ENCODE results near the gene CCT3. TPM values are rescaled to one million over a fixed set of nuclear protein-coding genes. Genes with fewer than 3 reads are reported as not detected.

CCT3 gene
- total and polyA plus RNA-seq, 2 experiments from 2014 or later: 405 to 618 TPM

DNA sequence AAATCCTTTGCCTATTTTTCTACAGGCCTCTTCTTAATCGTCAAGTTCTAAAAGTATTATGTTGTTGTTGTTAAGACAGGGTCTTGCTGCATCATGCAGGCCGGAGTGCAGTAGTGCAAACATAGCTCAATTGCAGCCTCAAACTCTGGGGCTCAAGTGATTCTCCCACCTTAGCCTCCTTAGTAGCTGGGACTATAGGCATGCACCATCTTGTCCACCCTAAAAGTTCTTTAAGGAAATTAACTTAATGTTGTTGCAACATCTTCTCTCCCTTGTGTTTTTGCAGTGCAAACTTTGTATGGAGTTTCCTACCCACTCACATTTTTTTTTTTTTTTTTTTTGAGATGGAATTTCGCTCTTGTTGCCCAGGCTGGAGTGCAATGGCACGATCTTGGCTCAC is 34.9 kb downstream of the CCT3 start:
- Histone ChIP-seq H3K4me1 (ENCODE audit: insufficient read depth) (no peaks in the 10 kb centered on the region), H4K20me1 (replicated peaks; ENCODE audit: insufficient read depth) (peaks cover 13% of the 10 kb centered on the region), H3K27ac (ENCODE audit: low read depth) (0 out of 2 replicates have a peak overlapping the region, but pooled peaks have one; percentile 34), H3K79me2 (replicated peaks; ENCODE audit: insufficient read depth) (no peaks in the 10 kb centered on the region), H3K4me3 (no peak overlapping the region), H3K27me3 (ENCODE audit: insufficient read depth) (no peaks in the 10 kb centered on the region), H3F3A (replicated peaks; ENCODE audit: low read depth) (peaks cover 27% of the 10 kb centered on the region; the same call in 1 of the 2 replicates), H2AFZ (no peak overlapping the region), H3K4me2 (no peak overlapping the region), H3K9me2 (ENCODE audit: insufficient read depth) (no peaks in the 10 kb centered on the region), H3K36me3 (ENCODE audit: insufficient read depth) (peaks cover 15% of the 10 kb centered on the region)
- ATAC-seq: no peak
- DNase-seq (ENCODE audit: low spot score): no peak
- TF ChIP-seq, protein P1, sequence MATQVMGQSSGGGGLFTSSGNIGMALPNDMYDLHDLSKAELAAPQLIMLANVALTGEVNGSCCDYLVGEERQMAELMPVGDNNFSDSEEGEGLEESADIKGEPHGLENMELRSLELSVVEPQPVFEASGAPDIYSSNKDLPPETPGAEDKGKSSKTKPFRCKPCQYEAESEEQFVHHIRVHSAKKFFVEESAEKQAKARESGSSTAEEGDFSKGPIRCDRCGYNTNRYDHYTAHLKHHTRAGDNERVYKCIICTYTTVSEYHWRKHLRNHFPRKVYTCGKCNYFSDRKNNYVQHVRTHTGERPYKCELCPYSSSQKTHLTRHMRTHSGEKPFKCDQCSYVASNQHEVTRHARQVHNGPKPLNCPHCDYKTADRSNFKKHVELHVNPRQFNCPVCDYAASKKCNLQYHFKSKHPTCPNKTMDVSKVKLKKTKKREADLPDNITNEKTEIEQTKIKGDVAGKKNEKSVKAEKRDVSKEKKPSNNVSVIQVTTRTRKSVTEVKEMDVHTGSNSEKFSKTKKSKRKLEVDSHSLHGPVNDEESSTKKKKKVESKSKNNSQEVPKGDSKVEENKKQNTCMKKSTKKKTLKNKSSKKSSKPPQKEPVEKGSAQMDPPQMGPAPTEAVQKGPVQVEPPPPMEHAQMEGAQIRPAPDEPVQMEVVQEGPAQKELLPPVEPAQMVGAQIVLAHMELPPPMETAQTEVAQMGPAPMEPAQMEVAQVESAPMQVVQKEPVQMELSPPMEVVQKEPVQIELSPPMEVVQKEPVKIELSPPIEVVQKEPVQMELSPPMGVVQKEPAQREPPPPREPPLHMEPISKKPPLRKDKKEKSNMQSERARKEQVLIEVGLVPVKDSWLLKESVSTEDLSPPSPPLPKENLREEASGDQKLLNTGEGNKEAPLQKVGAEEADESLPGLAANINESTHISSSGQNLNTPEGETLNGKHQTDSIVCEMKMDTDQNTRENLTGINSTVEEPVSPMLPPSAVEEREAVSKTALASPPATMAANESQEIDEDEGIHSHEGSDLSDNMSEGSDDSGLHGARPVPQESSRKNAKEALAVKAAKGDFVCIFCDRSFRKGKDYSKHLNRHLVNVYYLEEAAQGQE (IDR thresholded peaks at IDR 0.05; ENCODE audit: unreplicated experiment): no peak
- TF ChIP-seq EZH2 (IDR thresholded peaks at IDR 0.05; ENCODE audit: low read depth, unreplicated experiment) (no peak), JUNB (IDR thresholded peaks at IDR 0.05; ENCODE audit: unreplicated experiment) (no peak), POLR2AphosphoS5 (IDR thresholded peaks at IDR 0.05; ENCODE audit: low read depth) (no peak), ZNF114 (CRISPR knock-in tag; IDR thresholded peaks at IDR 0.05) (no peak), CREB1 (CRISPR knock-in tag; IDR thresholded peaks at IDR 0.05; ENCODE audit: low read depth) (no peak), EZH2phosphoT487 (IDR thresholded peaks at IDR 0.05; ENCODE audit: unreplicated experiment) (no peak), NANOG (IDR thresholded peaks at IDR 0.05; ENCODE audit: borderline replicate concordance) (no peak), ZNF331 (CRISPR knock-in tag; IDR thresholded peaks at IDR 0.05; ENCODE audit: low read depth) (no peak), STAT1 (IDR thresholded peaks at IDR 0.05; ENCODE audit: unreplicated experiment) (no peak)
- TF ChIP-seq, protein P2, sequence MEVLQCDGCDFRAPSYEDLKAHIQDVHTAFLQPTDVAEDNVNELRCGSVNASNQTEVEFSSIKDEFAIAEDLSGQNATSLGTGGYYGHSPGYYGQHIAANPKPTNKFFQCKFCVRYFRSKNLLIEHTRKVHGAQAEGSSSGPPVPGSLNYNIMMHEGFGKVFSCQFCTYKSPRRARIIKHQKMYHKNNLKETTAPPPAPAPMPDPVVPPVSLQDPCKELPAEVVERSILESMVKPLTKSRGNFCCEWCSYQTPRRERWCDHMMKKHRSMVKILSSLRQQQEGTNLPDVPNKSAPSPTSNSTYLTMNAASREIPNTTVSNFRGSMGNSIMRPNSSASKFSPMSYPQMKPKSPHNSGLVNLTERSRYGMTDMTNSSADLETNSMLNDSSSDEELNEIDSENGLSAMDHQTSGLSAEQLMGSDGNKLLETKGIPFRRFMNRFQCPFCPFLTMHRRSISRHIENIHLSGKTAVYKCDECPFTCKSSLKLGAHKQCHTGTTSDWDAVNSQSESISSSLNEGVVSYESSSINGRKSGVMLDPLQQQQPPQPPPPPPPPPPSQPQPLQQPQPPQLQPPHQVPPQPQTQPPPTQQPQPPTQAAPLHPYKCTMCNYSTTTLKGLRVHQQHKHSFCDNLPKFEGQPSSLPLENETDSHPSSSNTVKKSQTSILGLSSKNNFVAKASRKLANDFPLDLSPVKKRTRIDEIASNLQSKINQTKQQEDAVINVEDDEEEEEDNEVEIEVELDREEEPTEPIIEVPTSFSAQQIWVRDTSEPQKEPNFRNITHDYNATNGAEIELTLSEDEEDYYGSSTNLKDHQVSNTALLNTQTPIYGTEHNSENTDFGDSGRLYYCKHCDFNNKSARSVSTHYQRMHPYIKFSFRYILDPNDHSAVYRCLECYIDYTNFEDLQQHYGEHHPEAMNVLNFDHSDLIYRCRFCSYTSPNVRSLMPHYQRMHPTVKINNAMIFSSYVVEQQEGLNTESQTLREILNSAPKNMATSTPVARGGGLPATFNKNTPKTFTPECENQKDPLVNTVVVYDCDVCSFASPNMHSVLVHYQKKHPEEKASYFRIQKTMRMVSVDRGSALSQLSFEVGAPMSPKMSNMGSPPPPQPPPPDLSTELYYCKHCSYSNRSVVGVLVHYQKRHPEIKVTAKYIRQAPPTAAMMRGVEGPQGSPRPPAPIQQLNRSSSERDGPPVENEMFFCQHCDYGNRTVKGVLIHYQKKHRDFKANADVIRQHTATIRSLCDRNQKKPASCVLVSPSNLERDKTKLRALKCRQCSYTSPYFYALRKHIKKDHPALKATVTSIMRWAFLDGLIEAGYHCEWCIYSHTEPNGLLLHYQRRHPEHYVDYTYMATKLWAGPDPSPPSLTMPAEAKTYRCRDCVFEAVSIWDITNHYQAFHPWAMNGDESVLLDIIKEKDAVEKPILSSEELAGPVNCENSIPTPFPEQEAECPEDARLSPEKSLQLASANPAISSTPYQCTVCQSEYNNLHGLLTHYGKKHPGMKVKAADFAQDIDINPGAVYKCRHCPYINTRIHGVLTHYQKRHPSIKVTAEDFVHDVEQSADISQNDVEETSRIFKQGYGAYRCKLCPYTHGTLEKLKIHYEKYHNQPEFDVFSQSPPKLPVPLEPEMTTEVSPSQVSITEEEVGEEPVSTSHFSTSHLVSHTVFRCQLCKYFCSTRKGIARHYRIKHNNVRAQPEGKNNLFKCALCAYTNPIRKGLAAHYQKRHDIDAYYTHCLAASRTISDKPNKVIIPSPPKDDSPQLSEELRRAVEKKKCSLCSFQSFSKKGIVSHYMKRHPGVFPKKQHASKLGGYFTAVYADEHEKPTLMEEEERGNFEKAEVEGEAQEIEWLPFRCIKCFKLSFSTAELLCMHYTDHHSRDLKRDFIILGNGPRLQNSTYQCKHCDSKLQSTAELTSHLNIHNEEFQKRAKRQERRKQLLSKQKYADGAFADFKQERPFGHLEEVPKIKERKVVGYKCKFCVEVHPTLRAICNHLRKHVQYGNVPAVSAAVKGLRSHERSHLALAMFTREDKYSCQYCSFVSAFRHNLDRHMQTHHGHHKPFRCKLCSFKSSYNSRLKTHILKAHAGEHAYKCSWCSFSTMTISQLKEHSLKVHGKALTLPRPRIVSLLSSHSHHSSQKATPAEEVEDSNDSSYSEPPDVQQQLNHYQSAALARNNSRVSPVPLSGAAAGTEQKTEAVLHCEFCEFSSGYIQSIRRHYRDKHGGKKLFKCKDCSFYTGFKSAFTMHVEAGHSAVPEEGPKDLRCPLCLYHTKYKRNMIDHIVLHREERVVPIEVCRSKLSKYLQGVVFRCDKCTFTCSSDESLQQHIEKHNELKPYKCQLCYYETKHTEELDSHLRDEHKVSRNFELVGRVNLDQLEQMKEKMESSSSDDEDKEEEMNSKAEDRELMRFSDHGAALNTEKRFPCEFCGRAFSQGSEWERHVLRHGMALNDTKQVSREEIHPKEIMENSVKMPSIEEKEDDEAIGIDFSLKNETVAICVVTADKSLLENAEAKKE (CRISPR knock-in tag; IDR thresholded peaks at IDR 0.05): no peak
- TF ChIP-seq, protein P3, sequence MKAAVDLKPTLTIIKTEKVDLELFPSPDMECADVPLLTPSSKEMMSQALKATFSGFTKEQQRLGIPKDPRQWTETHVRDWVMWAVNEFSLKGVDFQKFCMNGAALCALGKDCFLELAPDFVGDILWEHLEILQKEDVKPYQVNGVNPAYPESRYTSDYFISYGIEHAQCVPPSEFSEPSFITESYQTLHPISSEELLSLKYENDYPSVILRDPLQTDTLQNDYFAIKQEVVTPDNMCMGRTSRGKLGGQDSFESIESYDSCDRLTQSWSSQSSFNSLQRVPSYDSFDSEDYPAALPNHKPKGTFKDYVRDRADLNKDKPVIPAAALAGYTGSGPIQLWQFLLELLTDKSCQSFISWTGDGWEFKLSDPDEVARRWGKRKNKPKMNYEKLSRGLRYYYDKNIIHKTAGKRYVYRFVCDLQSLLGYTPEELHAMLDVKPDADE (IDR thresholded peaks at IDR 0.05): no peak
- TF ChIP-seq, protein P4, sequence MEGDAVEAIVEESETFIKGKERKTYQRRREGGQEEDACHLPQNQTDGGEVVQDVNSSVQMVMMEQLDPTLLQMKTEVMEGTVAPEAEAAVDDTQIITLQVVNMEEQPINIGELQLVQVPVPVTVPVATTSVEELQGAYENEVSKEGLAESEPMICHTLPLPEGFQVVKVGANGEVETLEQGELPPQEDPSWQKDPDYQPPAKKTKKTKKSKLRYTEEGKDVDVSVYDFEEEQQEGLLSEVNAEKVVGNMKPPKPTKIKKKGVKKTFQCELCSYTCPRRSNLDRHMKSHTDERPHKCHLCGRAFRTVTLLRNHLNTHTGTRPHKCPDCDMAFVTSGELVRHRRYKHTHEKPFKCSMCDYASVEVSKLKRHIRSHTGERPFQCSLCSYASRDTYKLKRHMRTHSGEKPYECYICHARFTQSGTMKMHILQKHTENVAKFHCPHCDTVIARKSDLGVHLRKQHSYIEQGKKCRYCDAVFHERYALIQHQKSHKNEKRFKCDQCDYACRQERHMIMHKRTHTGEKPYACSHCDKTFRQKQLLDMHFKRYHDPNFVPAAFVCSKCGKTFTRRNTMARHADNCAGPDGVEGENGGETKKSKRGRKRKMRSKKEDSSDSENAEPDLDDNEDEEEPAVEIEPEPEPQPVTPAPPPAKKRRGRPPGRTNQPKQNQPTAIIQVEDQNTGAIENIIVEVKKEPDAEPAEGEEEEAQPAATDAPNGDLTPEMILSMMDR (conservative IDR thresholded peaks at IDR 0.05; ENCODE audit: low read depth in 2 of 2): no peak
- Mint-ChIP-seq H3K9me3 (no peaks in the 10 kb centered on the region), H3K4me3 (no peak overlapping the region), H3K27ac (peak overlapping the region; percentile 65; the same call in 1 of the 2 replicates), H3K27me3 (ENCODE audit: insufficient read depth, low read depth, poor library complexity) (peaks cover 10% of the 10 kb centered on the region), H3K4me1 (no peaks in the 10 kb centered on the region), H3K36me3 (ENCODE audit: low read depth) (peaks cover 35% of the 10 kb centered on the region)

All from GM23338 (cell line).